Chondrocyte (in vitro differentiated cells): ENCODE results near the gene LY9. TPM values are rescaled to one million over a fixed set of nuclear protein-coding genes. Genes with fewer than 3 reads are reported as not detected.
"Not testable (repeated sequence)": the region's sequence is repeated elsewhere in the genome, so short reads cannot be mapped to it uniquely, and the experiment has no call there.

Experiments used
- DNase-seq: peaks from one replicate; pipeline ENCODE4 v3.0.0; 2021; ENCODE audit warnings: mixed read lengths, low spot score
- H3K27ac Mint-ChIP-seq: one replicate; pipeline ENCODE4 v1.8.0; 2021; ENCODE audit warnings: mild to moderate bottlenecking, moderate library complexity, mixed read lengths; ENCODE audit not compliant: unreplicated experiment
- H3K27me3 Mint-ChIP-seq: 2 replicates; pipeline ENCODE4 v1.8.0; 2021; ENCODE audit warnings: low read depth, mixed read lengths
- H3K36me3 Mint-ChIP-seq: 2 replicates; pipeline ENCODE4 v1.8.0; 2021; ENCODE audit warnings: low read depth, mixed read lengths
- H3K4me1 Mint-ChIP-seq: 2 replicates; pipeline ENCODE4 v1.8.0; 2021; ENCODE audit warnings: low read depth, mild to moderate bottlenecking, mixed read lengths
- H3K4me3 Mint-ChIP-seq: one replicate; pipeline ENCODE4 v1.8.0; 2021; ENCODE audit warnings: mild to moderate bottlenecking, moderate library complexity, mixed read lengths; ENCODE audit not compliant: unreplicated experiment
- H3K9me3 Mint-ChIP-seq: 2 replicates; pipeline ENCODE4 v1.8.0; 2021; ENCODE audit warnings: low read depth, mixed read lengths
- CTCF ChIP-seq: fragments of 200-600 bp; sonication (generic); IDR thresholded peaks from 2 replicates; pipeline ENCODE4 v1.5.0; 2021; ENCODE audit warnings: antibody characterized with exemption, mild to moderate bottlenecking, moderate library complexity
- total RNA-seq: library from RNA; stranded (reverse); gene quantifications from 3 replicates; pipeline ENCODE4 v1.2.1, GENCODE V29; 2021

LY9 gene
- total RNA-seq, 1 donor from 2014 or later = not detected

- peaks cover 5% of the 10 kb centered on the region for H3K27me3 Mint-ChIP-seq
- no peak overlapping the region for H3K27ac Mint-ChIP-seq
- no peak for DNase-seq
- TF ChIP-seq CTCF = peak; percentile 44
- no peaks in the 10 kb centered on the region for H3K9me3 Mint-ChIP-seq
- no peaks in the 10 kb centered on the region for H3K4me1 Mint-ChIP-seq
- H3K4me3 Mint-ChIP-seq = no peak overlapping the region
- H3K36me3 Mint-ChIP-seq = no peaks in the 10 kb centered on the region
Measured at GRCh38 chr1:160779626-160780397, 16.2 kb upstream of the LY9 start.

GRCh38 chr1:160780398-160780755 is 15.6 kb upstream of the LY9 start:
- Mint-ChIP-seq H3K9me3 (no peaks in the 10 kb centered on the region), H3K36me3 (no peaks in the 10 kb centered on the region), H3K27ac (no peak overlapping the region), H3K27me3 (no peaks in the 10 kb centered on the region), H3K4me1 (no peaks in the 10 kb centered on the region), H3K4me3 (no peak overlapping the region)
- peak; percentile 3 for TF ChIP-seq CTCF
- DNase-seq = no peak

GRCh38 chr1:160781186-160781766 is 14.7 kb upstream of the LY9 start:
- H3K4me1 Mint-ChIP-seq = no peaks in the 10 kb centered on the region
- H3K27ac Mint-ChIP-seq = no peak overlapping the region
- H3K27me3 Mint-ChIP-seq = no peaks in the 10 kb centered on the region
- no peaks in the 10 kb centered on the region for H3K9me3 Mint-ChIP-seq
- TF ChIP-seq CTCF = no peak
- no peak for DNase-seq
- no peaks in the 10 kb centered on the region for H3K36me3 Mint-ChIP-seq
- H3K4me3 Mint-ChIP-seq = no peak overlapping the region

- no peaks in the 10 kb centered on the region for H3K27me3 Mint-ChIP-seq
- no peak for TF ChIP-seq CTCF
Measured at GRCh38 chr1:160781914-160782689, 13.9 kb upstream of the LY9 start.

DNA sequence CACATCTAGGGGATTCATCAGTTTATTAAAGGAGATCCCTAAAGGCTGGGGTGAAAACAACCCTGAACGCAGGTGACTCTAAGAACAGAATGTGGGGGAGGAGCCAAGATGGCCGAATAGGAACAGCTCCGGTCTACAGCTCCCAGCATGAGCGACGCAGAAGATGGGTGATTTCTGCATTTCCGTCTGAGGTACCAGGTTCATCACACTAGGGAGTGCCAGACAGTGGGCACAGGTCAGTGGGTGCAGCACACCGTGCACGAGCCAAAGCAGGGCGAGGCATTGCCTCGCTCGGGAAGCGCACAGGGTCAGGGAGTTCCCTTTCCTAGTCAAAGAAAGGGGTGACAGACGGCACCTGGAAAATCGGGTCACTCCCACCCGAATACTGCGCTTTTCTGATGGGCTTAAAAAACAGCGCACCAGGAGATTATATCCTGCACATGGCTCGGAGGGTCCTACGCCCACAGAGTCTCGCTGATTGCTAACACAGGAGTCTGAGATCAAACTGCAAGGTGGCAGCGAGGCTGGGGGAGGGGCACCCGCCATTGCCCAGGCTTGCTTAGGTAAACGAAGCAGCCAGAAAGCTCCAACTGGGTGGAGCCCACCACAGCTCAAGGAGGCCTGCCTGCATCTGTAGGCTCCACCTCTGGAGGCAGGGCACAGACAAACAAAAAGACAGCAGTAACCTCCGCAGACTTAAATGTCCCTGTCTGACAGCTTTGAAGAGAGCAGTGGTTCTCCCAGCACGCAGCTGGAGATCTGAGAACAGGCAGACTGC is 12.8 kb upstream of the LY9 start:
- DNase-seq, H3K27me3 Mint-ChIP-seq, H3K4me1 Mint-ChIP-seq, H3K9me3 Mint-ChIP-seq, H3K27ac Mint-ChIP-seq, H3K36me3 Mint-ChIP-seq, H3K4me3 Mint-ChIP-seq: not testable (repeated sequence)

More at GRCh38 chr1:160781914-160782689, 13.9 kb upstream of the LY9 start:
- no peaks in the 10 kb centered on the region for H3K4me1 Mint-ChIP-seq
- H3K36me3 Mint-ChIP-seq = no peaks in the 10 kb centered on the region
- no peaks in the 10 kb centered on the region for H3K9me3 Mint-ChIP-seq
- H3K4me3 Mint-ChIP-seq = no peak overlapping the region
- no peak overlapping the region for H3K27ac Mint-ChIP-seq
- no peak for DNase-seq
